NCI-H1048 (cell line): ENCODE measurements around the gene CRY2.
A peak's percentile ranks its signal among the peaks of the same experiment; 100 is the strongest.

Experiments
- DNase-seq: peaks from one replicate; lab custom pipeline; 2025; lab: John Stamatoyannopoulos, UW

CRY2 gene

DNA sequence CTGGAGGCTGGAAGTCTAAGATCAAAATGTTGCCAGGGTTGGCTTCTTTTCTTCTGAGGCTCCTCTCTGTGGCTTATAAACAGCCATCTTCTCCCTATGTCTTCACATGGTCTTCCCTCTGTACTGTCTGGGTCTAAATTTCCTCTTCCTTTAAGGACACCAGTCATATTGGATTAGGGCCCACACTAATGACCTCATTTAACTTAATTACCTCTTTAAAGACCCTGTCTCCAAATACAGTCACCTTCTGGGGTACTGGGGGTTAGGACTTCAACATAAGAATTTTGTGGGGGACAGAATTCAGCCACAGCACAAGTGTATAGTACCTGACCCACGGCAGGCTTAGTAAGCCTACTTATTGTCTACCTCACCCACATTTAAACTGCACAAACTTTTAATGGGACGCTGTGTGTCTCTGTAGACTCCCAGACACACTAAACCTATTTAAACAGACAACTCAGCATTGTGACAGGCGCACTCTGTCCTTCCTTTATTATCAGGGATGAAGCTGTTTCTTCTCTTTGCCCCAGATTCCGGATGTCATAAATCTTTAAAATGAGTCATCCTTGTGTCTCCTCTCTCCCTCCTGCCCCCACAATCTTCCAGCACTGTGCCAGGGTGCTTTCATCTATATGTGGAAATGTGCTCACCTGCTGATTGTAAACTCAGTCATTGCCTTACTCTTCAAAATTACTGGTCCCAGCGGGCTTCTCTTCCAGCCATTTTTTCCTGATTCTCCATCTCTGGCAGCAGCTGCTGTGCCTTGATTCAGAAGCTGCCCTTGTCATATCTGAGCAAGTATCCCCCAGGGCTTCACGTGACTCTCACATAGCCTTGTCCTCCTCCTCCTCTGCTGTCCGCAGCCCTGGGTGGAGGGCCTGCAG, 32.8 kb downstream of the CRY2 start:
- DNase-seq, result no peak

DNA sequence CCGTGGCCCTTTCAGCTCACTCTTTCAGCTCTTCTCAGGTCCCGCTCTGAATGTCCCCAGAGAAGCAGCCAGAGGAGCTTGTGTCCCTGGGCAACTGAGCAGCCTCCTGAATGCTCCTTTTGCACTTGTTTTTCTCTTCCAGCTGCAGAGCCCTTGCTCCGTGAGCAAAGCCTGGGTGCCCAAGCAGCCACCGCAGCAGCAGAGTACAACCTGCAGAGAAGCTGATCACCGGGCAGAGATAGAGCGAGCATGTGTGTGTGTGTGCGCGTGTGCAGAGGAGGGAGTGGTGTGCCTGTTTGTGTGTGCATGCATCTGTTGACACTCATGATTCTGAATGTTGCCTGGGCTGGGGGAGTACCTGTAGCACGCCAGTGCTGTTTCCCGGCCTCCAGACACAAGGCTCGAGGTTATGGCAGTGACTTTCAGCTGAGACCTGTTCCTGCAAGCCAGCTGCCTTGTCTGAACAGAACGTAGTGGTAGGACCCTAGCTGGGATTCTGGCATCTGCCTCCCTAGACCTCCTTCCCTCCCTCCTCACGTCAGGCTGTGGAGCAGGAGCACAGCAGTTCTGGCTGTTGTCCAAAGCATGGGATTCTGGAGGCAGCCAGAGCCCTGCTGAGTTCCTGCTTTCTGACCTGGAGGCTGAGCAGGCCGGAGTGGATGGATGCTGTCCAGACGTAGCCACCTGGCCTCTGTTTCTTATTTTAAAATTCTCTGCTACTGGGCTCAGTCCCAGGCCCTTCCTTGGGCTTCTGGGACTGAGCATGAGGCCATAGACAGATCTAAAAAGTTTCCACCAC, 33.7 kb downstream of the CRY2 start:
- no peak for DNase-seq

GRCh38 chr11:45881708-45882368, 34.6 kb downstream of the CRY2 start:
- DNase-seq, result no peak

DNA sequence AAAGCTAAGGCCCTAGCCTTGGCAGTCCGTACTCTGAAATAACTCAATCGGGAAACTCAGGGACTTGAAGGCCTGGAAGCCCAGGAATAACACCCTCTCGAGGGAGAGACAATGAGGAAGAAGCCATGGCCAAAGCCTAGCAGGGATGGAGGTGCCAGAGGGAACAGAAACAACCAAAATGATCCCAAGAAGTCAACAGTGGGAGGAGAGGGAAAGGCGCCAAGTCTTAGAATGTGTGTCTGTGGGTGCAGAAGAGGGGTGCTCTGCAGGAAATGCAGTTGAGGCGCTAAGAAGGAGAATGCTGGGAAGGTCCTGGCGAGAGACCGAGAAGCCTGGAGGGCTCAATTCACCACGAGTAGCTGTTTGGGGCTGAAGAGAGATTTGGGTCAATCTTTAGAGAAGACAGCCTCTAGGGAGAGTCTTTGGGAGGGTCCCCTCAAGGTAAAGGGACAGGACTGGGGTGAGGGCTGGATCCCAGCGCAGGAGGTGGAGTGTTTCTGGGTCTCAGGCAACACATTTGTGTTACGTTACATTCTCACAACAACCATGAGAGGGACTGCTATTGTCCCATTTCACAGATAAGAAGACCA, 37.4 kb downstream of the CRY2 start:
- no peak for DNase-seq

DNA sequence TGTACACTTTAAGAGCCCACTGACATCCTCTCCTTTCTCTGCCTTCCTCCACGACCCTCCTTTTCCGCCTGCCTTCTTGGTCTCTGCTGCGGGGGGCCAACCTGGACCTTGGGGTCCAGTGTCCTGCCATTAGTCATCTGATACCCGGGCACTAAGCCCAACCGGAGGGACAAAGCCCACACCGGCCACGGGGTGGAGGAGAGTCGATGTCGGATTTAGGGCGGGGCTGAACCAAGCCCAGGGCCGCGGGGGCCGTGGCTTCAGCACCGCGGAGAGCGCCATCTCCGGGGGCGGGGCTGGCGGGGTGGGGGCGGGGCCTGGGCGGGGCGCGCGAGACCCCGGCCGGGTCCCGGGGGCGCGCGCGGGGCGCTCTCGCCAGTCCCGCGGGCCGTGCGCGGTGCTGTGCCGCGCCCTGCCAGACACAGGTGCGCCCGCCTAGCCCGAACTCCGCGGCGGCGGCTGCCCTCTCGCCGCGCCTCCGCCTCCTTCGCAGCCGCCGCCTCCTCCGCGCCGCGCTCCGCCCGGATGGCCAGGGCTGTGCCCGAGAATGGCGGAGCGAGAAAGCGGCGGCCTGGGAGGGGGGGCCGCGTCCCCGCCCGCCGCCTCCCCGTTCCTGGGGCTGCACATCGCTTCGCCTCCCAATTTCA, 38.1 kb downstream of the CRY2 start, which contains the start of gene MAPK8IP1:
Gene MAPK8IP1, plus strand, starts transcription at position 378 of the 647 bp plus-strand sequence. Its CDS starts 170 bp downstream, at position 548.
- DNase-seq, result peak; percentile 46

DNA sequence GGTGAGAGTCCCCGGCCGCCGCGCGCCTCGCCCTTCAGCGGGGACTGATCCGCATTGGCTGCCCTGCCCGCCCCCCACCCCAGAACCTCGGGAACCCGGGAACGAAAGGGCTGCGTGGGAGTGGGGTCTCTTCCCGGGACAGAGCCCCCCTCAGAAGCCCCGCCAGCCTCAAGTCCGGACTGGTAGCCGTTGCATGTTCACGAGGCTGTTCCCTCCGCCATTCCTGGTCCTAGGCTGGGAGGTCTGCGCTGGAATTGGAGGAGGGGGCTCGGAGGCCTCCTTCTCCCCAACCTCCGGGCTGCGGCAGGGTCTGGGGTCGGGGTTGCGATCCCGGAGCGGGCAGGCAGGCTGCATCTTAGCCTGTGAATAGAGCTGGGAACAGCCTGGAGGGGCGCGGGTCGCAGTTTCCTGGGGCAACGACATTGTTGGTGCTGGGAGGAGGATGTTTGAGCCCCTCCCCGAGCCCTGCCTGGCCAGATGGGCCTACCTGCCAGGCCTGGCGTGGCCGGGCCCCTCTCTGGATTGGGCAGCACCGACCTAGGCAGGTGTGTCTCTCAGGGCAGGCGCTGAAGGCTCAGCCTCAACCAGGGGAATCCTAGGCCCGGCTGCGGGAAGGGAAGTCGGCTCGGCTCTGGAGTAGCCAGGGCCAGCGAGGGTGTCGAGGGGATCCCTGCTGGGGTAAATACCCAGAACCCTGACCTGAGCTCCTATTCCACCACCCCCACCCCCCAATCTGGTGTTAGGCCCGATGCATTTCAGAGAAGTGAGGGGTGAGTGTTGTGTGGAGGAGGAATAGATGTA, 38.8 kb downstream of the CRY2 start:
- DNase-seq, result no peak

- DNase-seq, result no peak
These were observed 39.7 kb downstream of the CRY2 start for GRCh38 chr11:45886816-45887520.

DNA sequence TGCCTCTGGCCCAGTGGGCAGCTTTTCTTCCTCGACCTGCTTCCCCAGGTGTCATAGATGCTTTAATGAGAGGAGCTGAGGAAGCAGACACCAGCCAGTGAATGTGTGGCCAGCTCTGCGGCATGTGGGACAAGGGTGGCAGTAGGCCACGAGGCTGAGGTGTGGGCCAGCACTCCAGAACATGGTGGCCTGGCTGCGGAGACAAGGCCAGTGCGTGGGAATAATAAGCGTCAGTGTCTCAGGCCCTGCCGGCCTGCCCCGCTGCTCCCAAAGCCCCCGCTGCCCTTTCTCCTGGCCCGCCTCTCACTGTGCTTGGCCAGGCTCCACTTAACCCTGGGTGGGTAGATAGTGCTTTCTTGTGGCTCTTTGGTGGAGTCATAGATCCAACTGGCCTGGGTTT, 40.3 kb downstream of the CRY2 start:
- no peak for DNase-seq

DNA sequence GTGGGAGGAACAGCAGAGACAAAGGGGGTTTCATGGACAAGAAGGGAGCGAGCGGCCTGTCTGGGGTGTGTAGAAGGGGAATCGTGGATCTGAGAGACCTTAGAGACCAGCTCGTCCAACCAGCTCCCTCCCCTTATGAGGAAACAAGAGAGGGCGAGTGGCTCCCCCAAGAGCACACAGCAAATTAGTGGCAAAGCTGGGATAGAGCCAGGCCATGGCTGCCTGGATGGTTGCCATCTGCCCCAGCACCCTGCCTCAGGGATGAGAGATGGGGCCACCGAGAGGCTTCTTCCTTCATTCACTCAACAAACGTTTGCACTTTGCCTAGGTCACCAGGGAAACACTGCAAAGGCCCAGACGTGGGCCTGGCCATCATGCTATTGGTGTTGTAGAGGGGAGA, 42.3 kb downstream of the CRY2 start:
- no peak for DNase-seq

- no peak for DNase-seq
These were observed 42.7 kb downstream of the CRY2 start for GRCh38 chr11:45889966-45890365.

DNA sequence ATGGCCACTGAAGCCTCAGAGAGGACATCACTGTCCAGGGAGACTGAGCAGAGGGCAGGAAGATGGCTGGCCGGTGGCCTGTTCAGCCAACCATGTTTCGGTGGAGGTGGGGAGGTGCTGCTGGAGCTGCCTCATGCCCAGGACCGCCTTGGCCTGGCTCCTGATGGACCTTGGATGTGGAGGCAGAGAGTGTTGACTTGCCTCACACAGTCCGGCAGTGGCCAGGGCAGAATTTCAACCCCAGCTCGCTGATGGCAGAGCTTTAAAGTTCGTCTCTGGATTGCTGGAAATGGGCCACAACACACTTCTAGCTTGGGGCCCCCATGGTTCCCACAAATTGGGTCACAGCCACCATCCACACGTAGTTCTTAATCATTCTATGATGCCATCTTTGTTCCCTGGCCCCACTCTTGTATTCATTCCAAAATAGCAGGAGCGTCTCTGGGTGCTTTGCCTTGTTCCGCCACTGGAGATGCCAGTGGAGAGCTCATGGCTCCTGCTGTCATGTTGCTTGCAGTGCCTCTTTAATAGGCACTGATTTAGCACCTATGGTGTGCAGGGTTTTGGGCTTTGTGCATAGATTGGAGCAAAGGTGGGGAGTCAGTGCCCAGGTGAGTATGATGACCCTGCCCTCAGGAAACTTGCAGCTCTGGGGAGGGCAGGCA, 43.7 kb downstream of the CRY2 start:
- DNase-seq, result no peak

DNA sequence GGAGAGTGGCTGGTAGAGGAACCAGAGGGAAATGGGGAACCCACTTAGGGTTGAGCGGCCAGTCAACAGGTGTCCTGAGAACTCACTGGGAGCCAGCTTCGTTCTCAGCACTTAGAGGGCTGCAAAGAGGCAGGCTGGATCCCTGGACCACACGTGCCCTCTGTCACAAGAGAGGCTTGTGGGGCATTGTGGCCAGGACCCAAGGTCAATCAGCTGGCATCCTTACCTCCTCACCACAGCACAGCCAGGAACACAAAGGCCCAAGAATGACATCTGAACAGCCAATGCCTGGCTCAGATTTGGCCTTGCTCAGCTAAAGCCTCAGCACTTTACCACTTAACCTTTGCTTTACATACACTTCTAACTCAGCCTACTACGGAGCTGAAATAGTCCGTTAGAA, 45.6 kb downstream of the CRY2 start:
- DNase-seq, result no peak

DNA sequence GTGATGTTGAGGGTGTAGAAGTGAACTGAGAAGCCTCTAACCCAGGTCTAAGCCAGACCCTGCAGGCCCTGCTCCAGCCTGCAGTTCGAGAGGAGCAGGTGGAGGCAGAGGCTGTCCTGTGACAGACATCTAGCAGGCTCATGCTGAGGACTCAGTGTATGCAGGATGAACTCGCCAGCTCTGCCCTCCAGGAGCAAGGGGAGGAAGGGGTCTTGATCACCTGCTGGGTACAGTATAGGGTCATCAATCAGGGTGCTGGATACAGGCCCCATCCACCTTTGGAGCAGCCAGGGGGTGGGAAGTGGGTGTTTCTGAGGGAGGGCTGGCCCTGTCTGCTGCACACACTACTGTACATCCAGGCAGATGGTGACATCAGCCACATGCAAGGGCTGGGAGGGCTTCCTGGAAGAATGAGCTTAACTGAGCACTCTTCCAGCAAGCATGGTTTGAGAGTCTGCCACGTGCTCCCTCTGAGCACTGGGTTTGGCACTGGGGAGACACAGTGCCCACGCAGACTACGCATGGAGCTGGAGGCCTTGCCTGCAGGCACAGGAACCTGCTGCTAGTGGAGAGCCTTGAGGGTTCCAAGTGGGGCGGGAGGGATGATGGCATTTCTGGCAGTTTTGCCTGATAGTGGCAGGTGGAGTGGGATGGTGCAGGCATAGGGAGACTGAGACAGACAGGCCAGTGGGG, 47.4 kb downstream of the CRY2 start:
- DNase-seq, result no peak

- DNase-seq, result no peak
These were observed 48.4 kb downstream of the CRY2 start for GRCh38 chr11:45895553-45896259.

- no peak for DNase-seq
These were observed 49.2 kb downstream of the CRY2 start for GRCh38 chr11:45896422-45896984.

GRCh38 chr11:45897556-45897955, 50.3 kb downstream of the CRY2 start:
- DNase-seq, result no peak

DNA sequence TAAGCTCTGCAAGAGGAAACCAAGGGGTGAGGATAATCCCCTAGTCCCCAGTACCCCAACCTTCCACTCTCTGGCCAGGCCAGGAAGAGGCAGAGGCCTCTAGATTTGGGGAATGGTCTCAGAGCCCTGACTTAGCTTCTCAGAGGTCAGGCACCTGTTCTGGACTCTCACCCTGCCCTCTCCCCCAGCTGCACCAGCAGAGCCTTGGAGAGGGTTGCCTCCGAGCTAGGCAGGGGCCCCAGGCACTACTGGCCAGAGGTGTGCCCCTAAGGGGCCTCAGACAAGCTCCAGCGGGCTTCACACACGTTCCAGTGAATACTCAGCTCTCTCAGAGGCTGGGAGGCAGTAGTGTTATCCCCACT, 51.8 kb downstream of the CRY2 start:
- DNase-seq, result no peak
